ENCODE results near the gene UXS1.

Gene UXS1

GRCh38 chr2:106094131-106094841 is 99.8 kb downstream of the UXS1 start:
- Histone ChIP-seq H3K4me2 (ENCODE audit: low read length) (no peak overlapping the region), H3F3A (ENCODE audit: insufficient read depth, low read length) (no peaks in the 10 kb centered on the region), H3K79me2 (ENCODE audit: insufficient read depth, low read length) (no peaks in the 10 kb centered on the region), H3K27ac (ENCODE audit: low read depth, low read length, poor library complexity, severe bottlenecking) (no peak overlapping the region), H3K27me3 (ENCODE audit: insufficient read depth, low read length) (no peaks in the 10 kb centered on the region), H4K20me1 (ENCODE audit: insufficient read depth, low read length) (no peaks in the 10 kb centered on the region), H3K4me3 (ENCODE audit: low read depth, low read length, poor library complexity, severe bottlenecking) (no peak overlapping the region), H3K9me3 (ENCODE audit: low read length) (no peaks in the 10 kb centered on the region), H3K36me3 (ENCODE audit: insufficient read depth, low read length) (peaks cover 12% of the 10 kb centered on the region), H3K9ac (ENCODE audit: low read length) (no peak overlapping the region), H3K9me2 (ENCODE audit: low read depth, low read length) (no peaks in the 10 kb centered on the region), H3K4me1 (ENCODE audit: insufficient read depth, low read length, severe bottlenecking) (no peaks in the 10 kb centered on the region), H2AFZ (ENCODE audit: low read length) (no peak overlapping the region)
- TF ChIP-seq EZH2 (IDR thresholded peaks at IDR 0.05; ENCODE audit: borderline replicate concordance, low read length) (no peak), CTCF (IDR thresholded peaks at IDR 0.05; ENCODE audit: low read length) (no peak)

- Histone ChIP-seq H3K79me2 (ENCODE audit: insufficient read depth, low read length) (no peaks in the 10 kb centered on the region), H3K9me2 (ENCODE audit: low read depth, low read length) (no peaks in the 10 kb centered on the region), H2AFZ (ENCODE audit: low read length) (no peak overlapping the region), H3K4me2 (ENCODE audit: low read length) (no peak overlapping the region), H3K9ac (ENCODE audit: low read length) (no peak overlapping the region), H3K27me3 (ENCODE audit: insufficient read depth, low read length) (no peaks in the 10 kb centered on the region), H3K4me1 (ENCODE audit: insufficient read depth, low read length, severe bottlenecking) (no peaks in the 10 kb centered on the region), H4K20me1 (ENCODE audit: insufficient read depth, low read length) (no peaks in the 10 kb centered on the region), H3F3A (ENCODE audit: insufficient read depth, low read length) (no peaks in the 10 kb centered on the region), H3K36me3 (ENCODE audit: insufficient read depth, low read length) (peaks cover 9% of the 10 kb centered on the region), H3K27ac (ENCODE audit: low read depth, low read length, poor library complexity, severe bottlenecking) (no peak overlapping the region), H3K9me3 (ENCODE audit: low read length) (peaks cover 4% of the 10 kb centered on the region; the same call in 1 of the 2 replicates), H3K4me3 (ENCODE audit: low read depth, low read length, poor library complexity, severe bottlenecking) (no peak overlapping the region)
- TF ChIP-seq EZH2 (IDR thresholded peaks at IDR 0.05; ENCODE audit: borderline replicate concordance, low read length) (no peak), CTCF (IDR thresholded peaks at IDR 0.05; ENCODE audit: low read length) (no peak)
Observed at GRCh38 chr2:106090916-106091618, 103.0 kb downstream of the UXS1 start.

GRCh38 chr2:106089611-106090010 is 104.5 kb downstream of the UXS1 start:
- Histone ChIP-seq H3K9ac (ENCODE audit: low read length) (no peak overlapping the region), H3K79me2 (ENCODE audit: insufficient read depth, low read length) (no peaks in the 10 kb centered on the region), H3K4me1 (ENCODE audit: insufficient read depth, low read length, severe bottlenecking) (no peaks in the 10 kb centered on the region), H2AFZ (ENCODE audit: low read length) (no peak overlapping the region), H3F3A (ENCODE audit: insufficient read depth, low read length) (no peaks in the 10 kb centered on the region), H3K4me3 (ENCODE audit: low read depth, low read length, poor library complexity, severe bottlenecking) (no peak overlapping the region), H4K20me1 (ENCODE audit: insufficient read depth, low read length) (no peaks in the 10 kb centered on the region), H3K27ac (ENCODE audit: low read depth, low read length, poor library complexity, severe bottlenecking) (no peak overlapping the region), H3K27me3 (ENCODE audit: insufficient read depth, low read length) (no peaks in the 10 kb centered on the region), H3K9me2 (ENCODE audit: low read depth, low read length) (no peaks in the 10 kb centered on the region), H3K9me3 (ENCODE audit: low read length) (peaks cover 4% of the 10 kb centered on the region; the same call in 1 of the 2 replicates), H3K36me3 (ENCODE audit: insufficient read depth, low read length) (peaks cover 9% of the 10 kb centered on the region), H3K4me2 (ENCODE audit: low read length) (no peak overlapping the region)
- TF ChIP-seq CTCF (IDR thresholded peaks at IDR 0.05; ENCODE audit: low read length) (no peak), EZH2 (IDR thresholded peaks at IDR 0.05; ENCODE audit: borderline replicate concordance, low read length) (no peak)

Data from OCI-LY1 (cell line).